GM19468 (cell line): ENCODE data around the gene PAX7.
"Not testable (repeated sequence)": the region's sequence is repeated elsewhere in the genome, so short reads cannot be mapped to it uniquely, and the experiment has no call there.

ENCODE experiments used
- ATAC-seq: cut with Tn5 transposase; IDR thresholded peaks from one replicate; pipeline ENCODE4 v1.9.1; 2021; ENCODE audit warnings: mild to moderate bottlenecking, moderate library complexity, moderate number of reproducible peaks; ENCODE audit not compliant: unreplicated experiment; ENCODE audit errors: extremely low read depth

Gene PAX7

DNA sequence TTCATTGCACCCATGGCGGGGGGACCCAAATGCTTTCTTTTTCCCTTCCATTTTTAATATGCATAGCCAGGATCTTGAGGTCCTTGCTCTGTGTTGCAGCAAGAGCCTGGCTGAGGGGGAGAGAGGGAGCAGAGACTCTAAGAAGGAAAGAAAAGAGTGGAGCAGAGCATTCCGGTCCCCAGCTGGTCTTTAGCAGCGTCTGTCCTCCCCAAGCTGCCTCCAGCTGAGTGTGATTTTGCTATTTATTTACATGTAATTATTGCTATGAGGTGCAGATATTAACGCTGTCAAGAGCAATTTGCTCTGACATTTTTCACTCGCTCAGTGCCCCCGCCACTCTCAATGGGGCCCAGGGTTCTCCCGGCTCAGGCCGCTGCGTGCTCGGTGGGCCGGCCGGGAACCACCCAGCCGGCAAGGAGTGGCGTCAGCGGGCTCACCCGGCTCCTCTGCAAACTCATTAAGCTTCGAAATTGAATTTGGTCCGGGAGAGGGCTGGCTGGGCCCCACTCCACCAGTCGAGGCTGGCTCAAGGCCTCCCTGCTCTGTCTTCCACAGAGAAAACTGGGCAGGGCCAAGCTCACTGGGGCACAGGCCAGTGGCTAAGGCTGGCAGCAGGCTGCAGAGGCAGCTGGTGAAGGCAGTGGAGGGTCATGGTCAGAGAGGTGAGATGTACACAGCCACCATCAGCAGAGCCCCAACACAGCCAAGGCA is 93.2 kb downstream of the PAX7 start:
- ATAC-seq: no peak

DNA sequence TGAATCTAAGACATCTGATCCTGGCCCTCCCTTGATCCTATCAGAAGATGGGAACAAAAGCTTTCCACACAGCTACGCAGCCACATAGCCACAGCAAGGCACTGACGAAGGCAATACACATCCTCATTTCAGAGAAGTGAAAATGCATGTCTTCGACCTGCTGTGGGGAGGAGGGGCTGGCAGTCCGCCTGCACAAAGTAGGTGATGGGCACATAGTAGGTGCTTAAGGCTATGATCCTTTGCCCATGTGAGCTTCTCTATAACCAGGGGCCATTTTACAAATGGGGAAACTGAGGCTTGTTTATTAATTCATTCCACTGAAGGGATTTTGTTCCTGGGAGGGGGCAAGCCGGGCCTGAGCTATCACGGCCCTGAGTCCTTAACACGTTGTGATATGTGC is 94.2 kb downstream of the PAX7 start:
- no peak for ATAC-seq

DNA sequence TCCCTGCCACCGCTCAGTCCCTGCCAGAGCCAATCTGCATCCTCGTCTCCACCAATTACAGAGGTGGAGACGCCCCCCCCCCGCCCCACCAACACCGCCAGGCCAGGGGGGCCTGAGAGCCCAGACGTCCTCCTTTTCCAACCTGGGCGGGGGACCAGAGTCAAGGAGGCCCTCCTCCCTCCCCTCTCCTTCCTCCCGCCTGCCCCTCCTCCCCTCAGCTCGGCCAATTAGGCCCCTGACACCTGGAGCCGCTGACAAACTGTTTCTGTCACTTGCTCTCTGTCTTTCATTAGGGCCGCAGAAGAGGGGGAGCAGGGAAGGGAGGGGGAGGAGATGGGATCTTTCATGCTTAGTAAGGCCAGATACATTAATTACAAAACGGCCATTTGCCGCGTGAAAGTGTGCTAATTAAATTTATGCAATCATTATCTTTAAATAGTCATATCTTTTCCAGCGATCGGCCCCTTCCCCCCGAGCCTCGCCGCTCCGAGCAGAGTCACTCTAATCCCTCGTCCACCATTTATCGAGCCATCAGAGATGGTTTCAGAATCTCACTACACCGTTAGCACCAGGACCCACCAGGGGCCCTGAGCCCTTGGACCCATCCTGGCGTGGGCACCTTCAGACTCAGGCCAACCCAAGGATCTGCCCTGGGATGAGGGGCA is 94.7 kb downstream of the PAX7 start:
- no peak for ATAC-seq

DNA sequence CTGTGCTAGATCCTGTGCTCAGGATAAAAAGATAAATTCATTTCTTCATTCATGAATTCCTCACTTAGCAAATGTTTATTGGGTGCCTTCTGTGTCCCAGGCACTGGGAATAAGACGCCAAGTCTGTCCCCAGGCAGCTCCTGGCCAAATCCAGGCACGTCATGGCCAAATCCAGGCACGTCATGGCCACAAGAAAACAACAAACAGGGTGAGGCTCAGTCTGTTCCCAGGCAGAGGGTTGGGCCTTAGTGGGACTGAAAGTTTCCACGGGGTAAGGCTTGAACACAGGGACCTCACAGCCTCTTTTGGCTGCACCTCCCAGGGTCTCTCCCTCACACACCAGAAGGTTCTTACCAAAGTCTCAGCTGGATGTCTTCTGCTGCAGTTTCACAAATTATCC is 95.7 kb downstream of the PAX7 start:
- no peak for ATAC-seq

DNA sequence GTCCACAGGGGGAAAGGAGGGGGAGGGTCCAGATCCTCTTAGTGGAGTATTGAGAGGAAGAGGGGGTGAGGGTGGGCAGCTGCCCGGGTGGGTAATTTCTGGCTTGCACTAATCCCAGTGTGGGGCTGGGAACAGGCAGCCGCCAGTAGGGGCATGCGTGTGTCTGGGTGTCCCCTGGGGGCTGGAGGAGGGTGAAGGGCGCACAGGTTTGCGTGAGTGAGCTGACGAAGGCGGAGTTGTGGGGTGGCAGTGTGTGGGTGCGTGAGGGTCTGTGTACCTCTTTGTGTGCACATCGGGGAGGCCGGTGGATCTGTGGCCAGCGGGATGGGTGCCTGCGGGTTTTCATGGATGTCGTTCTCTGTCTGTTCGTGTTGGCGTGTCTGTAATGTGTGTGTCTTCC is 97.3 kb downstream of the PAX7 start:
- no peak for ATAC-seq

DNA sequence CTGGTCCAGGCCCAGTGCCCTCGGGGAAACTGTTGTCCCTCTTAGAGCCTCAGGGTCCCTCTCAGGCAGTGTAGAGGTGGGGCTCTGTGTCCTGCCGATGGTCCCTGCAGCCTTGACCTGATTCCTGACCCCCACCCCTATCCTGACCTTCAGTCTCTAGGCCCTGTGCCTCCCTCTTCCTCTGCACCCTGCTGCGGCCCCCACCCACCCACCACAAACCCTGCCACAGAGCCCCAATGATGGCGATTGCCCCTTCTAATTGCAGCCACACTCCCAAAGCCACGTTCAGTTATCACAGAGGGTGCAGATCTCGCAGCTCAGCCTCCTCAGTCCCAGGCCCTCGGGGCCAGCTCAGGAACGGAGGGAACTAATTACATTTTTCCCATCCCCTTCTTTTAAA is 99.7 kb downstream of the PAX7 start:
- ATAC-seq: no peak

DNA sequence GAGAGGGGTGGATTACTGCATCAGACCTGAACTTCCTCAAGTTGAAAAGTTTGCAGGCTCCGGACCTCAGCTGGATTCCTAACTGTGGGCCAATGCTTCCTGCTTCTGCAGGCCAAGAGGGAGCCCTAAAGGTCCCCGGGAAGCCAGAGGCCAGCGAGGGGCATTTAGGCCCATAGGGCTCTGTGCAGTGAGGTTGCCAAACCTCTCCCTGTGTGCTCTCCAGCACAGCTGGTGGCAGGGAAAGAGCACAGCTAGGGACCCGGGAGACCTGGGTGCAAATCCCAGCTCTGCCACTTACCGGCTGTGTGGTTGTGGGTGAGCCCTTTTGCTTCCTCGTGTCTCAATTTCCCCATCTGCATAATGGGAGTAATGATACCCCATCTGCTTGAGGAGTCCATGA is 100.5 kb downstream of the PAX7 start:
- ATAC-seq: no peak

DNA sequence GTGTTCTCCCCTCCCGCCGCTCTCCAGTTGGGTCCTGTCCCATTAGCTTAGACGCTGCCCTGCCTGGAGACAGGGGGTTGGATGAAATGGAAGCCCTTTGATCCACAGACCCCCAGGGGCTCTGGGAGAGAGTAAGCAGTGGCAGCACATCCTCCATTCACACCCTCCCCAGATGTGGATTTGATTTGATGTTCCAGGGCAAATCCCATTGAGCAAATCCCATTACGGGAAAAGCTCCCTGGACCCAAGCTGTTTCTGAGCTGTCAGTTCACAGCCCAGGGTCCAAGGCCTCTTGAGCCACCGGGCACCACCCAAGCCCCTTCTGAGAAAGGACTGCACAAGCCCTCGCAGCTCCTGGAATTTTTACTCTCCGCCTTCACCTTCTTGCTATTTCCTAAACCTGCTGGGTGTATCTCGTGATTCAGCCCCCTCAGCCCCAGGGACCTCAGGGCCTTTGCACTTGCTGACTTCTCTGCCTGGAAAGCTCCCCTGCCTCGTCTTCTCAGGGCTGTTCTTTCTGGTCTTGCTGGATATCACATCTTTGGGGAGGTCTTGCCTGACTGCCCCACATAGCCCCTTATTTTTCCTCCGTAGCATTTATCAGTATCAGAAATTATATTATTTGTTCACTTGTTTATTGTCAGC is 101.1 kb downstream of the PAX7 start:
- no peak for ATAC-seq

DNA sequence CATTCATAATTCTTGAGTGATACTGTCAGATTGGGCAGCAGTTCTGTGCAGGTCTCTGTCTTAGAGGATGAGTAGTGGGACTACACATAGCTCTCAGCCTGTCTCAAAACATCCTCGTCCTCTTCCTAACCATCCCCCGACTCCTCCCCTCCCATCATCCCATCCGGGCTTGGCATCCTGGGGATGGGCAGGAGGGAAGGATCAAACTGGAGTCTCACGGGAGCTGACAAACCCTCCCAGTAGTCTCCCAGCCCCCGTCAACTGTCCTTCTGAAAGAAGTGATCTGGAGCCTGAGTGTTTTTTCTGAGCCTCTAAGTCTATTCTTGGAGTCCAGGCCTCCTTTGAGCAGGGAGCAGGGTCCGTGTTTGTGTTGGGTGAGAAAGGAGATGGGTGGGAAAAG is 102.0 kb downstream of the PAX7 start:
- ATAC-seq: no peak

DNA sequence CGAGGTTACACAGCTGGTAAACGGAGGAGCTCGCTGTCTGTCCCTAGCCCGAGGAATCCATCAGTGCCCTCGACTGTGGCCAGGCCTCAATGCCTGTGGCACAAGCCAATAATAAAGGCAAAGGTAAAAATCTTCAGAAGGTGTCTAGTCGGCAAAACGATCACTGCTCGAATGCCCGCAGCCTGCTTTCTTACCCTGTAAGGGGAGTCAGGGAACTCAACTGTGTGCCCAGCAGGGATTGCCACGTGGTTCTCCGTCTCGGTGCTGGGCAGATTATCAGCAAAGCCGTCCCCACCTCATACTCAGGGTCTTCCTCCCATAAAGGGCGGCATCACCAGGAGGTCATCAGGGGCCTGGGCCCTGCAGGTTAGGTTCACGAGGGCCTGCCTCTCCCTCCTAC is 103.4 kb downstream of the PAX7 start:
- ATAC-seq: no peak

DNA sequence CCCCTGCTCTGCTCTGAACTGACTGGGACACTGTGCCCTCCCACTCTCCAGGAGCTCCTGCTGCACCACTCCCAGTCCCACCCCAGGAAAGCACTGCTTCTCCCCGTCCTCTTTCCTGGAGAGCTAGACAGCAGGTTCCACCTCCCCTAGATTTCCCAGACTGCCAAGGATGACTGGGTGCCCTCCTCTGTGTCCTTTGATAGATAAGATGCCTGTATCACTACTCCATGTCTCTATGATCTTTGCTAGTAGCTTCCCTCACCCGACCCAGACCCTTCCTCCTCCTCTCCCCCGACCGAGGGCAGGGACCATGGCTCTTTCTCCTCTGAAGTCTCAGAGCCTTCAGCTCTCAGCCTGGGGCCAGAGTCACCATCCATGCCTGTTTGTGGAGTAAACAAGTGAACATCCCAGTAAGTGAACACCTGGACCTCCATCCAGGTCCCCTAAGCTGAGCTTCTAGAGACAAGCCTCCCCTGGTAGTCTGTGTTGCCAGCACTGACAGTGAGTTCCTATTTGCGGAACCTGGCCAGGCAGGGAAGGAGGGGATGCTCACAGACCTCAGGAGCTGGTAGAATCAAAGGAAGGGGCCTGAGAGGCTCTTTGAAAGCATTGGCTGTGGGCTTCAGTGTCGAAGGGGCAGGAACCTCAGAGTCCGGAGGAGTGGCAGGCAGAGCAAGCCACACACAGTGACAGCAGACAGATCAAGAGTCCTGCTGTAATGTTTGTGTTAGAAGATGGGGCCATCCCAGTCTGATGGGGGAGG is 104.0 kb downstream of the PAX7 start:
- no peak for ATAC-seq

DNA sequence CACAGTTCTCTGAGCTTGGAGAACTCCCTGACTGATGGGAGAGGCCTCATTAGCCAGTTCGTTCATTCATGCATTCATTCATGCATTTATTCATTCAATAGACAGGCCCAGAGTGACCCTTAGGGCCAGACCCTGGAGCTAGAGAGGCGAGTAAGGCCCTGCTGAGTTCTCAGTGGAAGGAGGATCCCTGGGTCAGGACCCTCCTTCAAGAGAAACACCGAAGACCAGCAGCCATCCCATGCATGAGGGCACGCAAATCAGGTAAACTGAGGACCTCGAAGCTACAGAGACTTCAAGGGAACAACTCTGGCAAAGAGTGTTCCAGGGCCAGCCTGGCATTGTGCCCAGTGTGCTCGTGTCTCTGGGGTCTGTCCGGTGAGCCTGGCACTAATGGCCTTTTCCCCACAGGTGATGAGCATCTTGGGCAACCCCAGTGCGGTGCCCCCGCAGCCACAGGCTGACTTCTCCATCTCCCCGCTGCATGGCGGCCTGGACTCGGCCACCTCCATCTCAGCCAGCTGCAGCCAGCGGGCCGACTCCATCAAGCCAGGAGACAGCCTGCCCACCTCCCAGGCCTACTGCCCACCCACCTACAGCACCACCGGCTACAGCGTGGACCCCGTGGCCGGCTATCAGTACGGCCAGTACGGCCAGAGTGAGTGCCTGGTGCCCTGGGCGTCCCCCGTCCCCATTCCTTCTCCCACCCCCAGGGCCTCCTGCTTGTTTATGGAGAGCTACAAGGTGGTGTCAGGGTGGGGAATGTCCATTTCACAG is 104.8 kb downstream of the PAX7 start:
- no peak for ATAC-seq

DNA sequence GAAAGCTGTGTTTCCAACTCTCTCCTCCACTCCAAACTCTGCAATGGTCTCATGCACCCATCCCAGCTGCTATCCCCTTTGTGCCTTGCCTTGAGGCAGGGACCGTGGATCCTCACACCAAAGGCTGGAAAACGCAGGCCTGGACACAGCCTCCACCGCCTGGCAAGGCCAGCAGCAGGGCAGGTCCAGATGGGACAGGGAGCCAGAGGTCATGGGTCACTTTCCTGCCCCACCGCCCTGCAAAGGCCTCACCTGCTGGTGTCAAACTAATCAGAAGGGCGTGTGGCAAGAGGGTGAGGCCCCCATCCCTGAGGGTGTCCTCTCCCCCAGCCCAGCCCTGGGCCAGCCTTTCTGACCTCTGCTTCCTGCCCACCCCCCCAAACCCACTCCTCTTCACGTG is 106.3 kb downstream of the PAX7 start:
- ATAC-seq: no peak

DNA sequence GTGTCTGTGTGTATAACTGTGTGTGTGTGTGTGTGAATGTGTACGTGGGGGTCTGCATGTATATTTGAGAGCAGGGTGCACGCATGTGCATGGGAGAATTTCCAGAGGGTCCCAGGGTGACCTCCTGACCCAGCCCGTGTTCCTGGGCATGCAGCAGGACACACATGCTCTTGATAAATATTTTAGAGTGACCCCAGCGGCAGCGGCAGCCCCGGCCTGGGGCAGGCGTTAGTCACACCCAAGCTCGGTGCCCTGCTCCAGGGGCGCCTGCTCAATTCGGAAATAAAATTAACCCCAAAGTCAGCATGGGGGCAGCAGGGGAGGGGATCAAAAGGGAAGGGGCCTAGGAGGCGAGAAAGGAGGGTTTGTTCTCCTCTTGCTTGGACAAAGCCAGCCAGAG is 107.5 kb downstream of the PAX7 start:
- ATAC-seq: no peak

DNA sequence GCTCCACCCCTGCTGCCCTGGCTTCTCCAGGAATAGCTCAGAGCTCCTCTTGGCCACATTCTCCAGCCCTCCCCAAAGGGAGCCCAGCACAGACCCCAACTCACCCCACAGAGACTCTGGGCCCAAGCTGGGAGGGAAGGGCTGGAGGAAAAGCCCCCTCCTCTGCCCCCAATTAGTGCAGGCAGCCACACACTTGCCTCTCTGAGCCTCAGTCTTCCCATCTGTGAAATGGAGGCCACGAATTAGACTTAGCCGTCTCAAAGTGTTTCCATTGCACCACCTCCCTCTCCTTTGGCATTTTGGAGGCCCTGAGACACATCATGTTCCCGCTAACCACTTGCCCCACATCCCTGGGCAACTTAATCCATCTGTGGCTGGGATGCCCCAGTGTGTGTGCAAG is 108.0 kb downstream of the PAX7 start:
- no peak for ATAC-seq

DNA sequence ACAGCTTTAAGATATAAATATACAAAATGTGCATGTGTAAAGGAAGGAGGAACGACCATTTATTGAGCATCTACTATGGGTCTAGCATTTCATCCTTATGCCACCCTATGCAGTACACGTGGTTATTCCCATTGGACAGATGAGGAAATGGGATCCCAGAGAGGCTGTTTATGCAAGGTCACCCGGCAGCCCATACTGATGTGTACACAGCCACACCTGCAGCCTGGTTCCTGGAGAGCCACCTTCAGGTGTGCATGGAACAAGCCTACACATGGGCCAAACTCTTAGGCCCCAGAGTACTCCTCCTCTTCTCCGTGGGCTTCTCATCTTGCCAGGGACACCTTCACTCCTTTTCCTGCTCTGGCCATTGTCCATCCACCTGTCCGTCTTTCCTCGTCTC is 108.8 kb downstream of the PAX7 start:
- no peak for ATAC-seq

DNA sequence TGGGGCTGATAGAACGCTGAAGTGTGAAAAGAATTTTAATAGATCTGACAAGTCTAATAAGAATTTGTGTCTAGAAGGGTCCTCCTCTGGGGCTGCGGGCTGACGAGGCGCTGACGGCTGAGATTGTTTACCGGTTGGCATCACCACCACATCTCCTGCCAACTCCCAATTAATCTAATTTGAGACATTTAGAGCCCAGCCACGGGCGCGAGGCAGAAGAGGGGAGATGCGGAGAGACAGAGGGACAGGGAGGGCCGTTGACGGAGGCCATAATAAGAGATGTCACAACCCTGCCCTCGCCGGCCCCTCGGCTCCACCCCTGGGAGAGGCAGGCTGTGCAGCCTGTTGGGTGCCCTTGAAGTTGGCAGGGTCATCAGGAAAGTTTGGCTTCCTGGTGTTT is 109.3 kb downstream of the PAX7 start:
- no peak for ATAC-seq

DNA sequence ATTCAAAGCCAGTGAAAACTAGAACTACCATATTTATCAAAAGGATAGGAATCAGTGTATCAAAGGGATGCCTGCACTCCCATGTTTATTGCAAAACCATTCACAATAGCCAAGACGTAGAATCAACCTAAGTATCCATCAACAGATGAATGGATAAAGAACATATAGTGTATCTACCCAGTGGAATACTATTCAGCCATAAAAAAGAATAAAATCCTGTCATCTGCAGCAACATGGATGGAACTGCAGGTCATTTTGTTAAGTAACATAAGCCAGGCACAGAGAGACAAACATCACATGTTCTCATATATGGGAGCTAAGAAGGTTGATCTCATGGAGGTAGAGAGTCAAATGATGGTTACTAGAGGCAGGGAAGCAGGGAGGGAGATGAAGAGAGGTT is 110.0 kb downstream of the PAX7 start:
- no peak for ATAC-seq

DNA sequence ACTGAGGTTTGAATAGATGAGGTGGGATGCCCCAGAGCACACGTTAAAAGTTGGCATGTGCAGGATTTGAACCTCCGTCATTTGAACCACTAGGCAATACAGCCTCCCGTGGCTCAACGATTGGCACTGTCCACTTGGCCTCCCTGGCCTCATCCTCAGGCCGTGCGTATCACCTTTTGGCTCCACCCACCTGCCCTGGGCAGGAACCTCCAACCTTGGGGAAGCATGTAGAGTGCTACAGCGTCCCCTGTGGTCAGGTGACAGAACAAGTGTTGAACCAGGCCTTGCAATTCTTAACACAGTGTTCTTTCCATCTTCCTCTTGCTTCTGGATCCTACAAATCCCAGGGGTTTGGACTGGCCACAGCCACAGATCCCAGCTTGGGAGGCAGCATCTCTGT is 112.6 kb downstream of the PAX7 start:
- no peak for ATAC-seq

DNA sequence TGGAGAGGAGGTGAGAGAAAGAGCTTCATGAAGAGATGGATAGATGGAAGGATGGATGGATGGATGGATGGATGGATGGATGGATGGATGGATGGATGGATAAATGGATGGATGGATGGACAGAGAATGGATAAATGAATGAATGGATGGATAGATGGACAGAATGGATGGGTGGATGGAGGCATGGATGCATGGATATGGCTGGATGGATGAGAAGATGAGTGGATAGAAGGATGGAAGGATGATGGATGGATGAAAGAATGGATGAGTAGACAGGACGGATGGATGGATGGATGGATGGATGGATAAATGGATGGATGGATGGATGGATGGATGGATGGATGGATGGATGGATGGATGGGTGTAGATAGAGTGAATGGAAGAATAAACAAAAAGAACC is 113.7 kb downstream of the PAX7 start:
- not testable (repeated sequence) for ATAC-seq
